Gastroesophageal sphincter (tissue), 4 donors: Measurements from ENCODE around the gene ART5. TPM values are rescaled to one million over a fixed set of nuclear protein-coding genes. Genes with fewer than 3 reads are reported as not detected.

Experiments used
- ATAC-seq: fragments of 150-250 bp; one replicate; pipeline ENCODE4 v1.9.1; 2016; ENCODE audit warnings: mild to moderate bottlenecking, moderate library complexity
- H3K27ac ChIP-seq, 4 donors: fragments of 200-600 bp; sonication (generic) in 3 of 4; 1 replicate in 3 of 4; 2 replicates in 1 of 4; pipeline ENCODE4 v1.5.1; 2016 to 2019
- H3K27me3 ChIP-seq: fragments of 200-600 bp; sonication (generic); one replicate; pipeline ENCODE4 v1.5.1; 2019
- H3K36me3 ChIP-seq, 2 donors: fragments of 200-600 bp; sonication (generic); one replicate each; pipeline ENCODE4 v1.5.1; 2019; ENCODE audit warnings: control low read depth in 1 of 2
- H3K4me1 ChIP-seq, 3 donors: fragments of 200-600 bp; sonication (generic); 1 replicate in 2 of 3; 2 replicates in 1 of 3; pipeline ENCODE4 v1.5.1; 2016 to 2019; ENCODE audit warnings: control low read depth in 2 of 3
- H3K4me3 ChIP-seq, 2 donors: fragments of 200-600 bp; sonication (generic); one replicate each; pipeline ENCODE4 v1.5.1; 2019; ENCODE audit warnings: mild to moderate bottlenecking in 1 of 2, moderate library complexity in 1 of 2
- H3K9me3 ChIP-seq, 3 donors: fragments of 200-600 bp; sonication (generic); one replicate each; pipeline ENCODE4 v1.5.1; 2017 to 2019; ENCODE audit warnings: control low read depth in 2 of 3
- EP300 ChIP-seq: sonication (generic); formaldehyde crosslinking; IDR thresholded peaks from one replicate; pipeline ENCODE4 v1.6.1; 2017; ENCODE audit warnings: antibody characterized with exemption, mild to moderate bottlenecking
- POLR2A ChIP-seq, 2 donors: fragments of 450-650 bp; IDR thresholded peaks; one replicate each; pipeline ENCODE4 v1.6.1; 2017; ENCODE audit warnings: antibody characterized with exemption in 2 of 2, mild to moderate bottlenecking in 2 of 2, moderate library complexity in 1 of 2
- POLR2AphosphoS5 ChIP-seq: sonication (generic); formaldehyde crosslinking; IDR thresholded peaks from one replicate; pipeline ENCODE4 v1.6.1; 2017; ENCODE audit warnings: antibody characterized with exemption
- WGBS, 2 donors: methylation state at CpG; one replicate each; pipeline ENCODE4 v1.1.5; 2018; ENCODE audit warnings: low coverage in 1 of 2; 5-methylcytosine and 5-hydroxymethylcytosine counted together
- total RNA-seq, 4 donors: library from RNA; depleted of rRNA; stranded (reverse); fragments of >200 nt; gene quantifications; one replicate each; pipeline ENCODE4 v1.1.0, GENCODE V29; 2016
- TF ChIP-seq, protein P1 (sequence below), 4 experiments: fragments of 200-600 bp in 2 of 4; fragments of 450-650 bp in 2 of 4; sonication (generic) in 1 of 4; IDR thresholded peaks; one replicate each; pipeline ENCODE4 v1.5.1; 2017 to 2019; ENCODE audit warnings: antibody characterized with exemption in 4 of 4, mild to moderate bottlenecking in 2 of 4, moderate library complexity in 2 of 4

ART5 gene
- total RNA-seq, 4 donors from 2014 or later, result 0.27 TPM; not detected in 3

DNA sequence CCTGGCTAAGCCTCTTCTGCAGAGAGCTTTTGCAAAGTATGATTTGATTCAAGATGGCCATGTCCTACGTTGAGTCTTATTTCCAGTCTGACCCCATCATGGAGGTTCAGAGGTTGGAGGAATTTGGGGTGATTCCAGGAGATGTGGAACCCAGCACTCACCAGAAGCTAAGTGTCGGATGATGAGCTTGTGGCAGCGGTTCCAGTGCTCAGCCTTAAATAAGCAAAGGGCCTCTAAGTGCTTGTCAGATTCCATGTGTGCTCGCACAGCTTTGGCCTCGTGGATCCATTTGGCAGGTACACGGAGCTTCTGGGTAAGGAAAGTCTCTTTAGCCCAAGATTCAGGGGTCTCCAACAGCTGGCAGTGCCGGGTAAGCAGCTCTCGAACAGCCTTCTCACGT is 41.2 kb upstream of the ART5 start:
- H3K27ac ChIP-seq, result no peak overlapping the region
- no peaks in the 10 kb centered on the region for H3K9me3 ChIP-seq

DNA sequence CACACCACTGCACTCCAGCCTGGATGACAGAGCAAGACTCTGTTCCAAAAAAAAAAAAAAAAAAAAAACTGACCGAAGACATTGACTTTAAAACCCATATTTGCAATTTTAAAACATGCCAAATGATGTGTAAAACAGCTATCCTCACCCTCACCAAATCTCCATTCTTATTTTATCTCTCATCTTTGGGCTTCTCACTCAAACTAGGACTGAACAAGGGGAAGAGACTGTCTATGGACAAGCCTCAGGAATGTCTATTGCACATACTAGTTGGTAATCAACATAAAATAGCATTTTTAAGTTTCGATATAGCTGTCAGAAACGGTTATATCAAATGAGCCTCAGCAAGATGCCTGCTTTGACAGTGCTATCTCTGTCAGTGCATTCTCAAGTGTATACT is 37.3 kb upstream of the ART5 start:
- H3K9me3 ChIP-seq, result no peaks in the 10 kb centered on the region
- no peaks in the 10 kb centered on the region for H3K27me3 ChIP-seq
- TF ChIP-seq POLR2AphosphoS5 (no peak), POLR2A (IDR thresholded peaks at IDR 0.05) (no peak), EP300 (no peak)
- TF ChIP-seq, protein P1, sequence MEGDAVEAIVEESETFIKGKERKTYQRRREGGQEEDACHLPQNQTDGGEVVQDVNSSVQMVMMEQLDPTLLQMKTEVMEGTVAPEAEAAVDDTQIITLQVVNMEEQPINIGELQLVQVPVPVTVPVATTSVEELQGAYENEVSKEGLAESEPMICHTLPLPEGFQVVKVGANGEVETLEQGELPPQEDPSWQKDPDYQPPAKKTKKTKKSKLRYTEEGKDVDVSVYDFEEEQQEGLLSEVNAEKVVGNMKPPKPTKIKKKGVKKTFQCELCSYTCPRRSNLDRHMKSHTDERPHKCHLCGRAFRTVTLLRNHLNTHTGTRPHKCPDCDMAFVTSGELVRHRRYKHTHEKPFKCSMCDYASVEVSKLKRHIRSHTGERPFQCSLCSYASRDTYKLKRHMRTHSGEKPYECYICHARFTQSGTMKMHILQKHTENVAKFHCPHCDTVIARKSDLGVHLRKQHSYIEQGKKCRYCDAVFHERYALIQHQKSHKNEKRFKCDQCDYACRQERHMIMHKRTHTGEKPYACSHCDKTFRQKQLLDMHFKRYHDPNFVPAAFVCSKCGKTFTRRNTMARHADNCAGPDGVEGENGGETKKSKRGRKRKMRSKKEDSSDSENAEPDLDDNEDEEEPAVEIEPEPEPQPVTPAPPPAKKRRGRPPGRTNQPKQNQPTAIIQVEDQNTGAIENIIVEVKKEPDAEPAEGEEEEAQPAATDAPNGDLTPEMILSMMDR (IDR thresholded peaks at IDR 0.05), result no peak
- WGBS, 2 donors, result 98 to 100% methylated on average over 2 to 3 of the region's 3 CpGs
- H3K4me1 ChIP-seq, result peaks cover 0 to 3% (median 0%) of the 10 kb centered on the region in 3 donors
- ATAC-seq, result no peak
- H3K4me3 ChIP-seq, result no peak overlapping the region
- peaks cover 7 to 100% of the 10 kb centered on the region in 2 donors for H3K36me3 ChIP-seq
- H3K27ac ChIP-seq, result no peak overlapping the region

More for the DNA sequence above, 41.2 kb upstream of the ART5 start:
- no peak for ATAC-seq
- Histone ChIP-seq H3K36me3 (peaks cover 3 to 94% of the 10 kb centered on the region in 2 donors), H3K4me3 (no peak overlapping the region), H3K4me1 (peaks cover 0 to 26% (median 0%) of the 10 kb centered on the region in 3 donors), H3K27me3 (no peaks in the 10 kb centered on the region)
- TF ChIP-seq, protein P1 (IDR thresholded peaks at IDR 0.05), result no peak
- TF ChIP-seq POLR2A (IDR thresholded peaks at IDR 0.05) (no peak), EP300 (no peak), POLR2AphosphoS5 (no peak)
- WGBS, 2 donors, result 93% methylated on average over 8 of the region's 9 CpGs; no CpG with 5 or more reads in 1 of the 2 donors

DNA sequence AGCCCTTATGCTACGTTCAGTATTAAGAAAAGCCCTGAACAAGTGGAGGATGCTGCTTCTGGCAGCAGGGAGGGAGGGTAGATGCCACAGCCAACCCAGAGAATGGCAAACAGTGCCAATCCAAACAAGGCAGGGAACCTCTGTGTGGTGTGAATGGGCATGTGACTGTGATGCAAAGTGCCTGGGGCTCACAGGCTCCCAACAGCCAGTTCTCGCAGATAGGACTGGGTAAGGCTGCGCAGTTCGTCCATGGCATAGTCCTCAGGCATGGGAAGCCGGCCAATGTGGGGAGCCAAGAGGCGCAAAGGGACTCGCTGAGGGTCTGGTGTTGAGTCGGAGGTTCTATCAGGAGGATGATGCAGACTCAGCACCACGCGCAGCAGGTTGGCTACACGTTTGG is 34.2 kb upstream of the ART5 start:
- no peak overlapping the region for H3K4me3 ChIP-seq
- no peaks in the 10 kb centered on the region for H3K9me3 ChIP-seq
- no peaks in the 10 kb centered on the region for H3K27me3 ChIP-seq
- H3K36me3 ChIP-seq, result peaks cover 4 to 100% of the 10 kb centered on the region in 2 donors
- 91 to 96% methylated on average over 4 to 9 of the region's 11 CpGs for WGBS, 2 donors
- no peak overlapping the region for H3K27ac ChIP-seq
- TF ChIP-seq, protein P1 (IDR thresholded peaks at IDR 0.05), result no peak
- TF ChIP-seq POLR2A (IDR thresholded peaks at IDR 0.05) (no peak), EP300 (no peak), POLR2AphosphoS5 (no peak)
- no peak for ATAC-seq
- no peaks in the 10 kb centered on the region for H3K4me1 ChIP-seq

DNA sequence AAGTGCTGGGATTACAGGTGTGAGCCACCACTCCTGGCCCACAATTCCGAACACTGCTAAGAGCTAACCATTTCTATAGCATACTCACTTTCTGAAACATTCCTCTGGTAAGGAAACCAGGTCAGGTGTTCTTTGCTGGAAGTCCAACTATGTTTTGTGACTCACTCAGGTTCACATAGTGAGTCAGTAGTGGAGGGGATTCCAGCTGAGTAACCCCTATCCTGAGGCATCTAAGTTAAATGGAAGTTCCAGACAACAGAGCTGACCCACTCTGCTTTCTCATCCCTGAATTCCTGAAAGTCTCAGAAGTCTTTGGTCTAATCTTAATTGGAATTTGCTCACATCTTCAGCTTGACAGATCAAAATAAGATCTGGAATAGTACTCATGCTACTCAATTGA is 32.4 kb upstream of the ART5 start:
- ATAC-seq, result no peak
- no peak overlapping the region for H3K27ac ChIP-seq
- no peaks in the 10 kb centered on the region for H3K27me3 ChIP-seq
- peaks cover 4 to 99% of the 10 kb centered on the region in 2 donors for H3K36me3 ChIP-seq
- TF ChIP-seq POLR2AphosphoS5 (no peak), POLR2A (IDR thresholded peaks at IDR 0.05) (no peak), EP300 (no peak)
- TF ChIP-seq, protein P1 (IDR thresholded peaks at IDR 0.05), result no peak
- H3K9me3 ChIP-seq, result peaks cover 0 to under 1% (median 0%) of the 10 kb centered on the region in 3 donors
- no peak overlapping the region for H3K4me3 ChIP-seq
- 80 to 100% methylated on average over 1 of the region's 1 CpG for WGBS, 2 donors
- no peaks in the 10 kb centered on the region for H3K4me1 ChIP-seq

DNA sequence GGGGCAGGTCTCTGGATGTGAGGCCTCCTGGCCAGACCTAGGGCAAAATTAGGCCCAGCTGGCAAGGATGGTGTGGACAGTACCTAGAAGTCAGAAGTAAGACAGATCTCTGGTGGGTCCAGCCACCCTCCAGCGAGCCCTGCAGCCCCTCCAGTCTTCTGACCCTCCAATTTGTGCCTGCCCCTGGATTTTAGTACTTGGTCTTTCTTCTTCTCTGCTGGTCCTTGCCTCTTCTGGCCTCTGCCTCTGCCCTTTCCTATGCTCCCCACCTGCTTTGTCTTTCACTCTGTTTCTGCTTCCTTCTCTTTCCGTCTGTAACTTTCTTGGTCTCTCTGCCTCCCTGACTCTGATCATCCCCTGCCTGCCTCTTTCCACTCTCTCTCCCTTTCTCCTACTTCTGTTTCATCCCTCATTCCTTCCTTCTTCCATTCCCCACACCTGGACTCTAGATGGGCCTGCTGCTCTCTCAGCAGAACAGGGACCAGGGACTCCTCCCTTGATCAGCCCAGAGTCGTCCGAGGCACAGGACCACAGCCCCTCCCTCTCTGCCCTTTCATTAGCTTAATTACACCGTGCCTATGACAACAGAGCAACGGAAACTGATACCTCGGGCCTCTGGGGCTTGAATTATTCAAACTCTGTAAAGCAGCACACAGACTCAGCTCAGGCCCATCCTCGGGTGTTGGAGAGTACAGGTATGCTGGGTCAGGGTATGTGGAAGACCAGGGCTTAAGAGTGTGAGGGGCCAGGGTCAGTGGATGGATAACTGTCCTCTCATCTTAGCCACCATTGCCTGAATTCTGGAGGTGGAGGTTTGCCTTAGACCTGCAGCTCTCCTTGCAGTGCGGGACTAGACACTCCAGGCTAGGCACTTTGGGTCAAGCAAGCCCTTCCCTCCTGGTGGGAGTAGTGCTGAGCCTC is 29.8 kb upstream of the ART5 start, which contains the start of gene CHRNA10:
Gene CHRNA10 (minus strand): TSS at position 51 of the 921 bp plus-strand sequence. CDS start 72 bp downstream, outside the sequence.
- H3K27ac ChIP-seq, result no peak within 1 kb of the TSS
- peaks cover 4 to 99% of the 10 kb centered on the region in 2 donors for H3K36me3 ChIP-seq
- TF ChIP-seq POLR2A (IDR thresholded peaks at IDR 0.05) (no peak), EP300 (no peak), POLR2AphosphoS5 (no peak)
- TF ChIP-seq, protein P1 (IDR thresholded peaks at IDR 0.05), result no peak
- H3K4me1 ChIP-seq, result no peaks in the 10 kb centered on the region
- H3K27me3 ChIP-seq, result no peaks in the 10 kb centered on the region
- H3K4me3 ChIP-seq, result no peak within 1 kb of the TSS
- no peak for ATAC-seq
- peaks cover 0 to 4% (median 0%) of the 10 kb centered on the region in 3 donors for H3K9me3 ChIP-seq
- WGBS, 2 donors, result 70 to 72% methylated on average over 5 of the region's 9 CpGs
